ENCODE results near the gene TNFSF8. TPM values are rescaled to one million over a fixed set of nuclear protein-coding genes. Genes with fewer than 3 reads are reported as not detected.

Gene TNFSF8
- total RNA-seq, 1 experiment from 2014 or later = not detected

GRCh38 chr9:114883709-114884108 is 46.7 kb downstream of the TNFSF8 start:
- no peak overlapping the region for H3K4me3 Mint-ChIP-seq
- POLR2A ChIA-PET = no interaction called here
- CTCF ChIA-PET = no interaction called here
- no peaks in the 10 kb centered on the region; the same call in 1 of the 2 replicates for H3K36me3 Mint-ChIP-seq
- 0 out of 2 replicates have a peak, but pooled peaks cover 4% of the 10 kb centered on the region for H3K9me3 Mint-ChIP-seq
- no peaks in the 10 kb centered on the region for H3K27me3 Mint-ChIP-seq (ENCODE audit: low read depth)
- no peak for ATAC-seq
- DNase-seq (ENCODE audit: low spot score) = no peak
- peaks cover 11% of the 10 kb centered on the region for H3K4me1 Mint-ChIP-seq
- TF ChIP-seq, protein P1, sequence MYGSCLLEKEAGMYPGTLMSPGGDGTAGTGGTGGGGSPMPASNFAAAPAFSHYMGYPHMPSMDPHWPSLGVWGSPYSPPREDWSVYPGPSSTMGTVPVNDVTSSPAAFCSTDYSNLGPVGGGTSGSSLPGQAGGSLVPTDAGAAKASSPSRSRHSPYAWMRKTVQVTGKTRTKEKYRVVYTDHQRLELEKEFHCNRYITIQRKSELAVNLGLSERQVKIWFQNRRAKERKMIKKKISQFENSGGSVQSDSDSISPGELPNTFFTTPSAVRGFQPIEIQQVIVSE (CRISPR knock-in tag; IDR thresholded peaks at IDR 0.05; ENCODE audit: borderline replicate concordance) = no peak
- TF ChIP-seq ETV6 (CRISPR knock-in tag; IDR thresholded peaks at IDR 0.05) (no peak), ZNF416 (CRISPR knock-in tag; IDR thresholded peaks at IDR 0.05) (no peak), ZNF317 (CRISPR knock-in tag; IDR thresholded peaks at IDR 0.05; ENCODE audit: borderline replicate concordance, low read depth) (no peak), RORB (CRISPR knock-in tag; IDR thresholded peaks at IDR 0.05) (no peak)
- TF ChIP-seq, protein P2, sequence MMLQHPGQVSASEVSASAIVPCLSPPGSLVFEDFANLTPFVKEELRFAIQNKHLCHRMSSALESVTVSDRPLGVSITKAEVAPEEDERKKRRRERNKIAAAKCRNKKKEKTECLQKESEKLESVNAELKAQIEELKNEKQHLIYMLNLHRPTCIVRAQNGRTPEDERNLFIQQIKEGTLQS (CRISPR knock-in tag; conservative IDR thresholded peaks at IDR 0.05) = no peak
- H3K27ac Mint-ChIP-seq = no peak overlapping the region

- DNase-seq (ENCODE audit: low spot score) = no peak
- POLR2A ChIA-PET = no interaction called here
- peaks cover 15% of the 10 kb centered on the region for H3K9me3 Mint-ChIP-seq
Observed at GRCh38 chr9:114880291-114880745, 50.1 kb downstream of the TNFSF8 start.

More at GRCh38 chr9:114880291-114880745, 50.1 kb downstream of the TNFSF8 start:
- Mint-ChIP-seq H3K4me3 (no peak overlapping the region), H3K4me1 (no peaks in the 10 kb centered on the region), H3K27ac (no peak overlapping the region), H3K27me3 (ENCODE audit: low read depth) (peaks cover 10% of the 10 kb centered on the region; the same call in 1 of the 2 replicates), H3K36me3 (no peaks in the 10 kb centered on the region; the same call in 1 of the 2 replicates)
- ATAC-seq = no peak
- TF ChIP-seq NFYB (CRISPR knock-in tag; conservative IDR thresholded peaks at IDR 0.05; ENCODE audit: low read depth) (no peak), KAT7 (CRISPR knock-in tag; IDR thresholded peaks at IDR 0.05; ENCODE audit: borderline replicate concordance) (no peak), ZNF532 (CRISPR knock-in tag; IDR thresholded peaks at IDR 0.05; ENCODE audit: borderline replicate concordance) (no peak), ZNF317 (CRISPR knock-in tag; IDR thresholded peaks at IDR 0.05; ENCODE audit: borderline replicate concordance, low read depth) (no peak), ZNF263 (CRISPR knock-in tag; IDR thresholded peaks at IDR 0.05; ENCODE audit: low read depth) (no peak), TCF7 (CRISPR knock-in tag; IDR thresholded peaks at IDR 0.05; ENCODE audit: low read depth) (no peak), ZNF425 (CRISPR knock-in tag; conservative IDR thresholded peaks at IDR 0.05) (no peak), CREM (CRISPR knock-in tag; IDR thresholded peaks at IDR 0.05) (no peak), MYBL2 (CRISPR knock-in tag; IDR thresholded peaks at IDR 0.05) (no peak), NFE2L1 (CRISPR knock-in tag; IDR thresholded peaks at IDR 0.05) (no peak)
- TF ChIP-seq, protein P3, sequence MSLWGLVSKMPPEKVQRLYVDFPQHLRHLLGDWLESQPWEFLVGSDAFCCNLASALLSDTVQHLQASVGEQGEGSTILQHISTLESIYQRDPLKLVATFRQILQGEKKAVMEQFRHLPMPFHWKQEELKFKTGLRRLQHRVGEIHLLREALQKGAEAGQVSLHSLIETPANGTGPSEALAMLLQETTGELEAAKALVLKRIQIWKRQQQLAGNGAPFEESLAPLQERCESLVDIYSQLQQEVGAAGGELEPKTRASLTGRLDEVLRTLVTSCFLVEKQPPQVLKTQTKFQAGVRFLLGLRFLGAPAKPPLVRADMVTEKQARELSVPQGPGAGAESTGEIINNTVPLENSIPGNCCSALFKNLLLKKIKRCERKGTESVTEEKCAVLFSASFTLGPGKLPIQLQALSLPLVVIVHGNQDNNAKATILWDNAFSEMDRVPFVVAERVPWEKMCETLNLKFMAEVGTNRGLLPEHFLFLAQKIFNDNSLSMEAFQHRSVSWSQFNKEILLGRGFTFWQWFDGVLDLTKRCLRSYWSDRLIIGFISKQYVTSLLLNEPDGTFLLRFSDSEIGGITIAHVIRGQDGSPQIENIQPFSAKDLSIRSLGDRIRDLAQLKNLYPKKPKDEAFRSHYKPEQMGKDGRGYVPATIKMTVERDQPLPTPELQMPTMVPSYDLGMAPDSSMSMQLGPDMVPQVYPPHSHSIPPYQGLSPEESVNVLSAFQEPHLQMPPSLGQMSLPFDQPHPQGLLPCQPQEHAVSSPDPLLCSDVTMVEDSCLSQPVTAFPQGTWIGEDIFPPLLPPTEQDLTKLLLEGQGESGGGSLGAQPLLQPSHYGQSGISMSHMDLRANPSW (CRISPR knock-in tag; conservative IDR thresholded peaks at IDR 0.05; ENCODE audit: low read depth) = no peak
- TF ChIP-seq, protein P4, sequence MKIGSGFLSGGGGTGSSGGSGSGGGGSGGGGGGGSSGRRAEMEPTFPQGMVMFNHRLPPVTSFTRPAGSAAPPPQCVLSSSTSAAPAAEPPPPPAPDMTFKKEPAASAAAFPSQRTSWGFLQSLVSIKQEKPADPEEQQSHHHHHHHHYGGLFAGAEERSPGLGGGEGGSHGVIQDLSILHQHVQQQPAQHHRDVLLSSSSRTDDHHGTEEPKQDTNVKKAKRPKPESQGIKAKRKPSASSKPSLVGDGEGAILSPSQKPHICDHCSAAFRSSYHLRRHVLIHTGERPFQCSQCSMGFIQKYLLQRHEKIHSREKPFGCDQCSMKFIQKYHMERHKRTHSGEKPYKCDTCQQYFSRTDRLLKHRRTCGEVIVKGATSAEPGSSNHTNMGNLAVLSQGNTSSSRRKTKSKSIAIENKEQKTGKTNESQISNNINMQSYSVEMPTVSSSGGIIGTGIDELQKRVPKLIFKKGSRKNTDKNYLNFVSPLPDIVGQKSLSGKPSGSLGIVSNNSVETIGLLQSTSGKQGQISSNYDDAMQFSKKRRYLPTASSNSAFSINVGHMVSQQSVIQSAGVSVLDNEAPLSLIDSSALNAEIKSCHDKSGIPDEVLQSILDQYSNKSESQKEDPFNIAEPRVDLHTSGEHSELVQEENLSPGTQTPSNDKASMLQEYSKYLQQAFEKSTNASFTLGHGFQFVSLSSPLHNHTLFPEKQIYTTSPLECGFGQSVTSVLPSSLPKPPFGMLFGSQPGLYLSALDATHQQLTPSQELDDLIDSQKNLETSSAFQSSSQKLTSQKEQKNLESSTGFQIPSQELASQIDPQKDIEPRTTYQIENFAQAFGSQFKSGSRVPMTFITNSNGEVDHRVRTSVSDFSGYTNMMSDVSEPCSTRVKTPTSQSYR (CRISPR knock-in tag; IDR thresholded peaks at IDR 0.05) = no peak
- TF ChIP-seq, protein P5, sequence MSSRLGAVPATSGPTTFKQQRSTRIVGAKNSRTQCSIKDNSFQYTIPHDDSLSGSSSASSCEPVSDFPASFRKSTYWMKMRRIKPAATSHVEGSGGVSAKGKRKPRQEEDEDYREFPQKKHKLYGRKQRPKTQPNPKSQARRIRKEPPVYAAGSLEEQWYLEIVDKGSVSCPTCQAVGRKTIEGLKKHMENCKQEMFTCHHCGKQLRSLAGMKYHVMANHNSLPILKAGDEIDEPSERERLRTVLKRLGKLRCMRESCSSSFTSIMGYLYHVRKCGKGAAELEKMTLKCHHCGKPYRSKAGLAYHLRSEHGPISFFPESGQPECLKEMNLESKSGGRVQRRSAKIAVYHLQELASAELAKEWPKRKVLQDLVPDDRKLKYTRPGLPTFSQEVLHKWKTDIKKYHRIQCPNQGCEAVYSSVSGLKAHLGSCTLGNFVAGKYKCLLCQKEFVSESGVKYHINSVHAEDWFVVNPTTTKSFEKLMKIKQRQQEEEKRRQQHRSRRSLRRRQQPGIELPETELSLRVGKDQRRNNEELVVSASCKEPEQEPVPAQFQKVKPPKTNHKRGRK (CRISPR knock-in tag; IDR thresholded peaks at IDR 0.05; ENCODE audit: borderline replicate concordance) = no peak
- CTCF ChIA-PET = no interaction called here

Data from WTC11 (cell line).